ENCODE data around the gene ARL16. TPM values are rescaled to one million over a fixed set of nuclear protein-coding genes. Genes with fewer than 3 reads are reported as not detected.

ARL16 gene
- total and polyA plus RNA-seq, 2 experiments from 2014 or later: 40.4 to 54.9 TPM

- H3K27me3 Mint-ChIP-seq (ENCODE audit: insufficient read depth, low read depth, poor library complexity): peaks cover 9% of the 10 kb centered on the region
- no peak overlapping the region for H3K27ac Mint-ChIP-seq
- H3K79me2 ChIP-seq (replicated peaks; ENCODE audit: insufficient read depth): no peaks in the 10 kb centered on the region
- H2AFZ ChIP-seq: no peak overlapping the region
- no peaks in the 10 kb centered on the region for H3K9me2 ChIP-seq (ENCODE audit: insufficient read depth)
- no peak for TF ChIP-seq ZNF462 (CRISPR knock-in tag; IDR thresholded peaks at IDR 0.05)
- TF ChIP-seq REST (IDR thresholded peaks at IDR 0.05; ENCODE audit: unreplicated experiment): no peak
- H3K27me3 ChIP-seq (ENCODE audit: insufficient read depth): no peaks in the 10 kb centered on the region
- H3K4me3 ChIP-seq: no peak overlapping the region
- H3K27ac ChIP-seq (ENCODE audit: low read depth): no peak overlapping the region
- no peaks in the 10 kb centered on the region for H3K36me3 Mint-ChIP-seq (ENCODE audit: low read depth)
- no peaks in the 10 kb centered on the region for H3K9me3 Mint-ChIP-seq
- no peaks in the 10 kb centered on the region for H4K20me1 ChIP-seq (replicated peaks; ENCODE audit: insufficient read depth)
- ATAC-seq (no peak), DNase-seq (ENCODE audit: low spot score) (no peak)
- H3K36me3 ChIP-seq (ENCODE audit: insufficient read depth): no peaks in the 10 kb centered on the region
- H3K4me3 Mint-ChIP-seq: no peak overlapping the region
- H3K4me1 ChIP-seq (ENCODE audit: insufficient read depth): peaks cover 6% of the 10 kb centered on the region
- no peaks in the 10 kb centered on the region; the same call in 1 of the 2 replicates for H3F3A ChIP-seq (replicated peaks; ENCODE audit: low read depth)
- no peaks in the 10 kb centered on the region for H3K4me1 Mint-ChIP-seq
- no peak overlapping the region for H3K4me2 ChIP-seq
Observed at GRCh38 chr17:81659038-81659437, 24.6 kb downstream of the ARL16 start.

Measured in GM23338 (cell line).